HepG2 (cell line): ENCODE results near the gene TRIM31. TPM values are rescaled to one million over a fixed set of nuclear protein-coding genes. Genes with fewer than 3 reads are reported as not detected.
A peak's percentile ranks its signal among the peaks of the same experiment; 100 is the strongest.

Source experiments
- ATAC-seq: fragments of 200-7000 bp; cut with Tn5 transposase; 3 replicates; pipeline ENCODE4 v1.9.1; 2020; ENCODE audit warnings: mild to moderate bottlenecking, moderate library complexity
- BruUV-seq: library from RNA; stranded (reverse); fragments of 400-500 nt; replicated peaks from 2 replicates; lab custom pipeline; 2021; lab: Mats Ljungman, UMichigan
- CTCF ChIA-PET: fragments of 300-600 bp; formaldehyde crosslinking; extraction: SDS; loops from one replicate; lab custom pipeline; 2021; ENCODE audit warnings: low total read pairs, inconsistent platforms, low intra/inter-chr PET ratio; lab: Yijun Ruan, JAX
- POLR2A ChIA-PET: fragments of 350-600 bp; sonication (Branson Sonifier 250); formaldehyde crosslinking; loops from one replicate; lab custom pipeline; 2020; ENCODE audit warnings: antibody characterized with exemption, inconsistent platforms; lab: Yijun Ruan, JAX
- DNase-seq: peaks from one replicate; pipeline ENCODE4 v3.0.0-alpha.2; 2015; ENCODE audit warnings: low spot score
- FAIRE-seq: peaks from 3 replicates; lab custom pipeline; 2011; peaks lifted over from hg19 to GRCh38; lab: Jason Lieb, UNC
- H2AFZ ChIP-seq: one replicate; pipeline ENCODE4 v1.6.1; 2011; ENCODE audit warnings: low read length, inconsistent platforms
- H3K27ac ChIP-seq: fragments of 300-600 bp; 3 replicates; pipeline ENCODE4 v1.8.0; 2011; ENCODE audit warnings: mixed run types, mild to moderate bottlenecking, mixed read lengths, low read length, inconsistent platforms; ENCODE audit not compliant: insufficient read depth; ENCODE audit errors: extremely low read length
- H3K27me3 ChIP-seq, 2 experiments: fragments of 200-600 bp in 1 of 2; 2 replicates in 1 of 2; 3 replicates in 1 of 2; pipeline versions ENCODE4 v1.6.0 to v1.8.0; 2011; ENCODE audit warnings: low read length in 2 of 2, mild to moderate bottlenecking in 2 of 2, moderate library complexity in 2 of 2, inconsistent platforms in 1 of 2; ENCODE audit not compliant: insufficient read depth in 2 of 2, control insufficient read depth in 1 of 2
- H3K36me3 ChIP-seq, 2 experiments: fragments of 200-600 bp in 1 of 2; replicated peaks in 1 of 2; 2 replicates in 1 of 2; 3 replicates in 1 of 2; pipeline versions ENCODE4 v1.5.1 to v1.8.0; 2011; ENCODE audit warnings: low read length in 2 of 2, inconsistent platforms in 1 of 2; ENCODE audit not compliant: insufficient read depth in 2 of 2, control insufficient read depth in 1 of 2
- H3K4me1 ChIP-seq: 2 replicates; pipeline ENCODE4 v1.5.1; 2012; ENCODE audit warnings: low read length, inconsistent platforms; ENCODE audit not compliant: insufficient read depth
- H3K4me2 ChIP-seq: 2 replicates; pipeline ENCODE4 v1.6.0; 2011; ENCODE audit warnings: low read depth, low read length, inconsistent platforms
- H3K4me3 ChIP-seq, 3 experiments: fragments of 200-600 bp in 1 of 3; sonication (generic), shearing (Covaris generic) in 1 of 3; replicated peaks in 1 of 3; 2 replicates each; pipeline ENCODE4 v1.5.1; 2011 to 2016; ENCODE audit warnings: low read length in 3 of 3, inconsistent platforms in 2 of 3, low read depth in 2 of 3, mild to moderate bottlenecking in 2 of 3, control low read depth in 1 of 3, mixed read lengths in 1 of 3; ENCODE audit not compliant: insufficient read depth in 1 of 3
- H3K79me2 ChIP-seq: one replicate; pipeline ENCODE4 v1.6.1; 2011; ENCODE audit warnings: low read length, inconsistent platforms; ENCODE audit not compliant: insufficient read depth
- H3K9ac ChIP-seq: 2 replicates; pipeline ENCODE4 v1.6.0; 2011; ENCODE audit warnings: mild to moderate bottlenecking, low read depth, low read length, inconsistent platforms; ENCODE audit not compliant: insufficient read depth
- H3K9me3 ChIP-seq: 2 replicates; pipeline ENCODE4 v1.5.1; 2012; ENCODE audit warnings: mild to moderate bottlenecking, low read length
- H4K20me1 ChIP-seq: 2 replicates; pipeline ENCODE4 v1.6.0; 2011; ENCODE audit warnings: inconsistent platforms, mild to moderate bottlenecking, low read length, moderate library complexity; ENCODE audit not compliant: insufficient read depth
- HCFC1 ChIP-seq: fragments of 150-350 bp; IDR thresholded peaks from 2 replicates; pipeline ENCODE4 v1.6.1; 2014; ENCODE audit warnings: low read depth, low read length
- RFX5 ChIP-seq: IDR thresholded peaks from 2 replicates; pipeline ENCODE4 v1.6.1; 2011; ENCODE audit warnings: low read depth, low read length, improper control_type of control experiment
- ZFP37 ChIP-seq: sonication (generic); formaldehyde crosslinking; IDR thresholded peaks from 2 replicates; pipeline ENCODE4 v1.4.0; 2020; ENCODE audit warnings: missing genetic modification reagents, borderline replicate concordance
- ZNF256 ChIP-seq: sonication (generic); formaldehyde crosslinking; conservative IDR thresholded peaks from 2 replicates; pipeline ENCODE4 v1.4.0; 2020; ENCODE audit warnings: missing genetic modification reagents
- ZNF281 ChIP-seq: sonication (generic); formaldehyde crosslinking; IDR thresholded peaks from 2 replicates; pipeline ENCODE4 v1.4.0; 2020; ENCODE audit warnings: missing genetic modification reagents, borderline replicate concordance
- ZNF672 ChIP-seq: sonication (generic); formaldehyde crosslinking; IDR thresholded peaks from 2 replicates; pipeline ENCODE4 v1.8.1; 2022; ENCODE audit warnings: missing genetic modification reagents
- ZNF724P ChIP-seq: sonication (generic); formaldehyde crosslinking; IDR thresholded peaks from 2 replicates; pipeline ENCODE4 v1.8.0; 2022; ENCODE audit warnings: missing genetic modification reagents, borderline replicate concordance
- ZNF83 ChIP-seq: sonication (generic); formaldehyde crosslinking; IDR thresholded peaks from 2 replicates; pipeline ENCODE4 v1.4.0; 2020; ENCODE audit warnings: missing genetic modification reagents, mild to moderate bottlenecking, borderline replicate concordance
- WGBS: methylation state at CpG from one replicate; pipeline ENCODE4 v1.1.6; 2017; ENCODE audit warnings: low lambda C conversion rate; 5-methylcytosine and 5-hydroxymethylcytosine counted together
- in situ Hi-C: cut with HindIII; loops from 2 replicates; pipeline ENCODE4 v1.10.0; 2017; ENCODE audit warnings: low pct_unique_long_range_greater_than_20kb; ENCODE audit not compliant: extremely low pct_ligation_motif_present
- intact Hi-C: fragments of 100-400 bp; cut with micrococcal nuclease; formaldehyde crosslinking; loops from one replicate; pipeline ENCODE4 v1.10.0; 2022; ENCODE audit not compliant: unreplicated experiment
- polyA plus RNA-seq, 8 experiments: library from polyadenylated mRNA; depleted of rRNA in 3 of 8; stranded (reverse) in 7 of 8; unstranded in 1 of 8; fragments of >200 nt; fragmentation: Illumina TruSeq in 4 of 8; extraction: Trizol in 4 of 8; gene quantifications; 2 replicates each; pipeline versions ENCODE4 v1.2.1 to v1.2.3, GENCODE V29; 2011 to 2016; ENCODE audit warnings: low read depth in 4 of 8, missing spikeins in 1 of 8, mixed read lengths in 1 of 8; ENCODE audit not compliant: insufficient read depth in 1 of 8
- total RNA-seq, 5 experiments: library from RNA; depleted of rRNA; stranded (reverse); fragments of >200 nt; fragmentation: Illumina TruSeq; extraction: Trizol; gene quantifications; 2 replicates each; pipeline ENCODE4 v1.2.3, GENCODE V29; 2016; ENCODE audit warnings: low read depth in 1 of 5
- TF ChIP-seq, protein P1 (sequence below): IDR thresholded peaks from 2 replicates; pipeline ENCODE4 v1.6.1; 2016; ENCODE audit warnings: low read depth, missing genetic modification reagents, missing compliant biosample characterization

TRIM31 gene
- total and polyA plus RNA-seq, 2 of the 13 experiments (the other 11 are each of a cell fraction or from before 2014, with no cell fraction given), result 0.13 to 0.51 TPM

DNA sequence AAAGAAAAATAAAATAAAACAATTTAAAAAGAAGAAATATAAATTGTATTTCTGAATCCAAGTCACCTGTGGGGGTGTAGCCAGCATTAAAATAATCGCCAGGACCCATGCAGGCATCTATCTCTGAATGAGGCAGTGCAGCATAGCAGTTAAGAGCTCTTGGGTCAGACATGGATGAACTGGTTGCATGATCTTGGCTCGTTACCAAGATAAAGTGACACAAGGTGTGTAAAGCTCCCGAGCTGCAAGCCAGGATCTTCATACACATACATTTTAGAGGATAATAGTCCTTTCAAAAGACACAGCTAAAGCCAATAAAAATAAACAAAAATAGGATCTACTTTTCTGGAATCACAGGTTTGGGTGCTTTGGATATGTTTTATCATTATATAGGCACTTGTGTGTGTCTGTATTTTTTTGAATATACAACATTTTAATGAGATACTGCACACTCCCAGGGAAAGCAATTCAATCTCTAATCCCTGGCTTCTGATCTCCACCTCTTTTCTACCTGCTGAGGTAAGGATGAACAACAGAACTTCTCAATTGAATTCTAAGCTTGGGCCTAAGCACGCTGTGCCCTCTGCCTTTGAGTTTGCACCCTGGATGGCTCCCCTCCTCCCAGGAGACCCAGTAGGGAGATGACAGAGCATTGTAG lies 39.3 kb upstream of the TRIM31 start:
- no TSS peak for BruUV-seq
- TF ChIP-seq ZNF281, result 0 out of 2 replicates have a peak, but pooled peaks have one; percentile 29
- no peak for TF ChIP-seq ZNF672
- no peak for TF ChIP-seq ZNF256 (CRISPR knock-in tag)
- FAIRE-seq, result no peak
- Histone ChIP-seq H3K79me2 (no peaks in the 10 kb centered on the region), H3K27ac (no peak overlapping the region), H3K4me2 (no peak overlapping the region), H2AFZ (no peak overlapping the region), H3K9me3 (no peaks in the 10 kb centered on the region), H3K36me3 (no peaks in the 10 kb centered on the region), H4K20me1 (no peaks in the 10 kb centered on the region), H3K4me1 (peaks cover 69% of the 10 kb centered on the region), H3K27me3 (no peaks in the 10 kb centered on the region; a peak in 1 of 5 replicates), H3K4me3 (no peak overlapping the region), H3K9ac (no peak overlapping the region)
- ATAC-seq, result no peak
- 52% methylated on average over 4 of the region's 4 CpGs for WGBS
- no peak for DNase-seq
- in situ Hi-C loops (no loop called here), intact Hi-C loops (loop anchor here (1.0 kb wide), 1 partner anchor 18 kb away; no protein-coding TSS in a partner anchor)
- ChIA-PET POLR2A (interaction anchor here (0.8 to 1.7 kb wide), 6 partner anchors 12 to 174 kb away, joined by 3 to 5 read pairs (median 4); partner anchors contain the start of genes TRIM15 and TRIM31), CTCF (no interaction called here)

DNA sequence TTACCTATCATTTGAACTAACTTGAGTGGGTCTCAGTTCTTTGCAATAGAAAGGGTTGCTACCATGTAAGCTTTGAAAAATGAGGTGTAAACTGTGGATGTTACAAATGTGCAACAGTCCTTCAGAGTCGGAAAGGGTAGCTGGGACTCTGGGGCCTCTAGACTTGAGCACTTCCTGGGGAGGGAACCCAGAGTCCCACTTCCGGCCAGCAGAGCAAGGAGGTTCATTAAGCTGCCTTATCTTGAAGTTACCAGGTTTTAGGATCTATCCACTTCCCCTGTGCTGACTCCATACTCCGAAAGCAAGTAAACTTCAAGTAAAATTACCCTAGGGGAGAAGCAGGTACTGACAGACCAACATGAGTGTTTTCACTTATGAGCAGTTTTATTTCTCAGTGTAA lies 38.7 kb upstream of the TRIM31 start:
- in situ Hi-C loops (no loop called here), intact Hi-C loops (no loop called here)
- ATAC-seq, result no peak
- Histone ChIP-seq H3K9me3 (no peaks in the 10 kb centered on the region), H3K4me2 (no peak overlapping the region), H3K36me3 (no peaks in the 10 kb centered on the region), H3K4me1 (peaks cover 66% of the 10 kb centered on the region), H3K9ac (no peak overlapping the region), H3K27ac (no peak overlapping the region), H4K20me1 (no peaks in the 10 kb centered on the region), H3K27me3 (no peaks in the 10 kb centered on the region; a peak in 1 of 5 replicates), H3K79me2 (no peaks in the 10 kb centered on the region), H3K4me3 (no peak overlapping the region), H2AFZ (no peak overlapping the region)
- ChIA-PET POLR2A (interaction anchor here (0.8 to 1.7 kb wide), 6 partner anchors 13 to 175 kb away, joined by 3 to 5 read pairs (median 4); partner anchors contain the start of genes TRIM15 and TRIM31), CTCF (no interaction called here)
- 81% methylated on average over 3 of the region's 3 CpGs for WGBS
- no TSS peak for BruUV-seq
- FAIRE-seq, result no peak
- no peak for DNase-seq
- TF ChIP-seq ZFP37 (CRISPR knock-in tag) (no peak), ZNF83 (CRISPR knock-in tag) (no peak), RFX5 (no peak), HCFC1 (no peak), ZNF724P (CRISPR knock-in tag) (no peak)
- TF ChIP-seq, protein P1, sequence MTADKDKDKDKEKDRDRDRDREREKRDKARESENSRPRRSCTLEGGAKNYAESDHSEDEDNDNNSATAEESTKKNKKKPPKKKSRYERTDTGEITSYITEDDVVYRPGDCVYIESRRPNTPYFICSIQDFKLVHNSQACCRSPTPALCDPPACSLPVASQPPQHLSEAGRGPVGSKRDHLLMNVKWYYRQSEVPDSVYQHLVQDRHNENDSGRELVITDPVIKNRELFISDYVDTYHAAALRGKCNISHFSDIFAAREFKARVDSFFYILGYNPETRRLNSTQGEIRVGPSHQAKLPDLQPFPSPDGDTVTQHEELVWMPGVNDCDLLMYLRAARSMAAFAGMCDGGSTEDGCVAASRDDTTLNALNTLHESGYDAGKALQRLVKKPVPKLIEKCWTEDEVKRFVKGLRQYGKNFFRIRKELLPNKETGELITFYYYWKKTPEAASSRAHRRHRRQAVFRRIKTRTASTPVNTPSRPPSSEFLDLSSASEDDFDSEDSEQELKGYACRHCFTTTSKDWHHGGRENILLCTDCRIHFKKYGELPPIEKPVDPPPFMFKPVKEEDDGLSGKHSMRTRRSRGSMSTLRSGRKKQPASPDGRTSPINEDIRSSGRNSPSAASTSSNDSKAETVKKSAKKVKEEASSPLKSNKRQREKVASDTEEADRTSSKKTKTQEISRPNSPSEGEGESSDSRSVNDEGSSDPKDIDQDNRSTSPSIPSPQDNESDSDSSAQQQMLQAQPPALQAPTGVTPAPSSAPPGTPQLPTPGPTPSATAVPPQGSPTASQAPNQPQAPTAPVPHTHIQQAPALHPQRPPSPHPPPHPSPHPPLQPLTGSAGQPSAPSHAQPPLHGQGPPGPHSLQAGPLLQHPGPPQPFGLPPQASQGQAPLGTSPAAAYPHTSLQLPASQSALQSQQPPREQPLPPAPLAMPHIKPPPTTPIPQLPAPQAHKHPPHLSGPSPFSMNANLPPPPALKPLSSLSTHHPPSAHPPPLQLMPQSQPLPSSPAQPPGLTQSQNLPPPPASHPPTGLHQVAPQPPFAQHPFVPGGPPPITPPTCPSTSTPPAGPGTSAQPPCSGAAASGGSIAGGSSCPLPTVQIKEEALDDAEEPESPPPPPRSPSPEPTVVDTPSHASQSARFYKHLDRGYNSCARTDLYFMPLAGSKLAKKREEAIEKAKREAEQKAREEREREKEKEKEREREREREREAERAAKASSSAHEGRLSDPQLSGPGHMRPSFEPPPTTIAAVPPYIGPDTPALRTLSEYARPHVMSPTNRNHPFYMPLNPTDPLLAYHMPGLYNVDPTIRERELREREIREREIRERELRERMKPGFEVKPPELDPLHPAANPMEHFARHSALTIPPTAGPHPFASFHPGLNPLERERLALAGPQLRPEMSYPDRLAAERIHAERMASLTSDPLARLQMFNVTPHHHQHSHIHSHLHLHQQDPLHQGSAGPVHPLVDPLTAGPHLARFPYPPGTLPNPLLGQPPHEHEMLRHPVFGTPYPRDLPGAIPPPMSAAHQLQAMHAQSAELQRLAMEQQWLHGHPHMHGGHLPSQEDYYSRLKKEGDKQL, result no peak
